ENCODE results near the gene TLCD2.
"Not testable (repeated sequence)": the region's sequence is repeated elsewhere in the genome, so short reads cannot be mapped to it uniquely, and the experiment has no call there.

Gene TLCD2, protein sequence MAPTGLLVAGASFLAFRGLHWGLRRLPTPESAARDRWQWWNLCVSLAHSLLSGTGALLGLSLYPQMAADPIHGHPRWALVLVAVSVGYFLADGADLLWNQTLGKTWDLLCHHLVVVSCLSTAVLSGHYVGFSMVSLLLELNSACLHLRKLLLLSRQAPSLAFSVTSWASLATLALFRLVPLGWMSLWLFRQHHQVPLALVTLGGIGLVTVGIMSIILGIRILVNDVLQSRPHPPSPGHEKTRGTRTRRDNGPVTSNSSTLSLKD

DNA sequence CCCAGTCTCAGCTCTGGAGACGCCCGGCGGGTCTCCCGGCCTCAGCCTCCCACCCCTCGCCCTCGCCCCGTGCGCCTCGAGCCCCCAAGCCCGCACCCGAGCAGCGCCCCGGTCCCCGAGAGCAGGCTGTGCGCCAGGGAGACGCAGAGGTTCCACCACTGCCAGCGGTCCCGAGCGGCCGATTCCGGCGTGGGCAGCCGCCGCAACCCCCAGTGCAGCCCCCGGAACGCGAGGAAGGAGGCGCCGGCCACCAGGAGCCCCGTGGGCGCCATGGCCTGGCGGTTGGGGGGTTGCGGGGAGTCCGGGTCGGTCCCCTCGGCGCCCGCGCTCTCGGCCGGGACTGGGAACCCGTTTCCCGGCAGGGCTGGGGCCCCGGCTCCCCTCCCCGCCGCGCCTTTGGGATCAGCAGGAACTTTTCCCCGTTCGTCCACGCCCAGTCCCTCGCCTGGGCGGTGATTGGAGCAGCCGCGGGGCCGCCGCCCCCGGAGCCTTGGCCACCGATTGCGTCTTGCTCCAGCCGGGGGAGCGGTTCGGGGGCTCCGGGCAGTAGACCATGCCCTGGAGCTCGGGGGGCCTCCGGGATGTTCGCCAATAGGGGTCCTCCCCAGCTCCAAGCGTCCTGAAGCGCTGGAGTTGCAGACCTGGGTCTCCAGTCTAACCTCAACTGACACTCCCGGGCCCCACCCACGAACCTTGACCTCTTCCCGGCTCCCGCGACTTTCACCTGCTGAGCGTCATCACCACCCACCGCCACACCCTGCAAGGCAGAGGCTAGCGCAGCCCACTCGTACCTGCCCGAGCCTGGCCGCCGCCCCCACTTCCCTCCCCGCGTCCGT is at the start of gene TLCD2:
TLCD2 (minus strand) TSS at position 407 of the 836 bp plus-strand sequence; CDS start at position 272, 135 bp downstream.
- DNase-seq (ENCODE audit: low spot score) = no peak

DNA sequence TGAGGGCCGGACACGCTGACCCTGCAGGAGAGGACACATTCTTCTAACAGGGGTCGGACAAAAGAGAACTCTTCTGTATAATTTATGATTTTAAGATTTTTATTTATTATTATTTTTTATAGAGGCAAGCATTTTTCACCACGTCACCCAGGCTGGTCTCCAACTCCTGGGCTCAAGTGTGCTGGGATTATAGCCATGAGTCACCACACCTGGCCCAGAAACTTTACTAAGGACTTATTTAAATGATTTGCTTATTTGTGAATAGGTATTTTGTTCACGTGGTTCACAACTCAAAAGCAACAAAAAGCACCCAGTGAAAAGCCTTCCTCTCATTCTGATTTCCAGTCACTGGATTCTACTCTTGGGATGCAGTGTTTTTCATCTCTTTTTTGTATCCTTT is 49.4 kb upstream of the TLCD2 start:
- DNase-seq (ENCODE audit: low spot score) = no peak

DNA sequence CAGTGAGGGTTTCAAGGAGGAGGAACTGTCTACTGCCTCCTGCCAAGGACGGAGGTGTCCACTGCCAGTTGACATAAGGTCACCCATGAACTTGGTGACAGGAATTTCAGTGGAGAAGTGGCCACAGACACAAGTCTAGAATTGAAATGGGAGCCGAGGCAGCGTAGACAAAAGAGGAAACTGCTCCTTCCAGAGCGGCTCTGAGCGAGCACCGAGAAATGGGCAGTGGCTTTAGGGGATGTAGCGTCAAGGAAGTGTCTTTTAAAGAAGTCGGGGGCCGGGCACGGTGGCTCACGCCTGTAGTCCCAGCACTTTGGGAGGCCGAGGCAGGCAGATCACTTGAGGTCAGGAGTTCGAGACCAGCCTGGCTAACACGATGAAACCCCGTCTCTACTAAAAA is 48.6 kb upstream of the TLCD2 start:
- no peak for DNase-seq (ENCODE audit: low spot score)

DNA sequence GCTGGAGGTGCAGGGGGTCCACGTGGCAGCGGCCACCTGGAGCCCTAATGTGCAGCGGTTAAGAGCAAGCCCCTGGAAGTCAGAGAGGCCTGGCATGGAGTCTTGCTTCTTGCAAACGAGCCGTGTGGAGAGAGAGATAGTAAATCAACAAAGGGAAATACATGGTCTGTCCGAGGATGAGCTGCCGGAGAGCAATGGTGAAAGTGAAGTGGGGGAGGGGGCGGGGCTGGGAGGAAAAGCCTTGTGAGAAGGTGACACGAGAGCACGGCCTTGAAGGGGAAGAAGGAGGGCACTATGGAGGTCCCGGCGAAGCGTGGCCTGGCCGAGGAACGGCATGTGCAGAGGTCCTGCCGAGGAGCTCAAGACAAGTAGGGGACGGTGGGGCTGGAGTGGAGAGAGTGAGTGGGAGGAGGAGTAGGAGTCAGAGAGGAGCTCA is 45.7 kb upstream of the TLCD2 start:
- no peak for DNase-seq (ENCODE audit: low spot score)

DNA sequence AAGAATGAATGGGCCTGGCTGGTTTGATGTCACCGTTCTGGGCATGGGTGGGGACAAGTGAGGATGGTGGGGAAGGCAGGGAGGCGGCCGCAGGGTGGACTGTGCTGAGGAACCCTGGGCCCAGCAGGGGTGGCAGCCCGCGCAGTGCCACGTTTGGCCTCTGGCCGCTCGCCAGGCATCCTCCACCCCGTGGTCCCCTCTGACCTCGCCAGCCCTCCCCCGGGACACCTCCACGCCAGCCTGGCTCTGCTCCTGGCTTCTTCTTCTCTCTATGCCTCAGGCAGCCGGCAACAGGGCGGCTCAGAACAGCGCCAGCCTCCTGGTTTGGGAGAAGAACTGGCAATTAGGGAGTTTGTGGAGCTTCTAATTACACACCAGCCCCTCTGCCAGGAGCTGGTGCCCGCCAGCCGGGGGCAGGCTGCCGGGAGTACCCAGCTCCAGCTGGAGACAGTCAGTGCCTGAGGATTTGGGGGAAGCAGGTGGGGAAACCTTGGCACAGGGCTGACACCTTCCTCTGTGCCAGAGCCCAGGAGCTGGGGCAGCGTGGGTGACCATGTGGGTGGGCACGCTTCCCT is 45.2 kb upstream of the TLCD2 start:
- no peak for DNase-seq (ENCODE audit: low spot score)

DNA sequence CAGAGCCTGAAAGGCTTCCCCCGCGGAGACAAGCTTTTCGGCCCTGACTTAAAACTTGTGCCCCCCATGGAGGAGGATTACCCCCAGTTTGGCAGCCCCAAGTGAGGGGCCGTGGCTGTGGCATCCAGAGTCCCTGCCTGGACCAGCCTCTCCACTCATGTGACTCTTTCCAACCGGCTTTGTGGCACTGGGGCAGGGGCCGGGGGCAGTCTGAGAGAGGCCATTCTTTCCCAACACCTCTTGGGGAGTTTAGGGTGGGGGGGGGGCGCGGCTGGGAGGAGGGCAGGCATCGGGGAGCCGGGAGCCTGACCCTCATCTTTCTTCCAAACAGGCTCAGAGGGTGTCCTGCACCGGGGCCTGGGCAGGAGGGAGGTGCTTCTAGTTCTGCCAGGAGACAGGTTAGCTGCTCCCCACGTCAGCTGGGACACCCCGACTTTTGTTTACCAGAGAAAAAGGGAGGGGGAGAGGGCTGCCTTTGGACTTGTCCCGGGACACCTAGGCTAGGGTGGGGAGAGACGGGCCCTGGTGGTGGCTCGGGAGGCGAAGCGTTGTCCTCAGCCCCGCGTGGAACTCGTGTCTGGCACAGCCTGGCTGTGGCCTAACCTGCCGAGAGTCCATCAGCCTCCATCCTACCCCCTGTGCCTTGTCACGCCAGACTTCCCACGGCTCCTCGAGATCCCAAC is 44.4 kb upstream of the TLCD2 start:
- DNase-seq (ENCODE audit: low spot score) = no peak

DNA sequence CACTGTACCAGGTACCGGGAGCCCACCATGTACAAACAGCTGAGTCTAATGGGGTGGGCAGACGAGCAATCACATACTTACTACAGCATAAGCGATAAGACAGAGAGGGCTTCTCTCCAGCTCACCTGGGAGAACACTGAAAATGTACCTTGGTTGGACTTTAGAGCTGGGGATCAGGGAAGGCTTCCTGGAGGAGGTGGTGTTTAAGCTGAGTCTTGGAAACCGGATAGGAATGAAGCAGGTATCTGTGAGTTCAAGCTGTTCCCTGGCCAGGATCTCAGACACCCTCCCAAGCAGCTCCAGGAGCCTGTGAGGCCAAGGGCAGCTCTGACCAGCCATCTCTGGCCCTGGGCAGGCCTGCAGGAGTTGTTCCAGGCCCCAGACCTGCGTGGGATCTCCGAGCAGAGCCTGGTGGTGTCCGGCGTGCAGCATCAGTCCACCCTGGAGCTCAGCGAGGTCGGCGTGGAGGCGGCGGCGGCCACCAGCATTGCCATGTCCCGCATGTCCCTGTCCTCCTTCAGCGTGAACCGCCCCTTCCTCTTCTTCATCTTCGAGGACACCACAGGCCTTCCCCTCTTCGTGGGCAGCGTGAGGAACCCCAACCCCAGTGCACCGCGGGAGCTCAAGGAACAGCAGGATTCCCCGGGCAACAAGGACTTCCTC is 43.7 kb upstream of the TLCD2 start:
- no peak for DNase-seq (ENCODE audit: low spot score)

DNA sequence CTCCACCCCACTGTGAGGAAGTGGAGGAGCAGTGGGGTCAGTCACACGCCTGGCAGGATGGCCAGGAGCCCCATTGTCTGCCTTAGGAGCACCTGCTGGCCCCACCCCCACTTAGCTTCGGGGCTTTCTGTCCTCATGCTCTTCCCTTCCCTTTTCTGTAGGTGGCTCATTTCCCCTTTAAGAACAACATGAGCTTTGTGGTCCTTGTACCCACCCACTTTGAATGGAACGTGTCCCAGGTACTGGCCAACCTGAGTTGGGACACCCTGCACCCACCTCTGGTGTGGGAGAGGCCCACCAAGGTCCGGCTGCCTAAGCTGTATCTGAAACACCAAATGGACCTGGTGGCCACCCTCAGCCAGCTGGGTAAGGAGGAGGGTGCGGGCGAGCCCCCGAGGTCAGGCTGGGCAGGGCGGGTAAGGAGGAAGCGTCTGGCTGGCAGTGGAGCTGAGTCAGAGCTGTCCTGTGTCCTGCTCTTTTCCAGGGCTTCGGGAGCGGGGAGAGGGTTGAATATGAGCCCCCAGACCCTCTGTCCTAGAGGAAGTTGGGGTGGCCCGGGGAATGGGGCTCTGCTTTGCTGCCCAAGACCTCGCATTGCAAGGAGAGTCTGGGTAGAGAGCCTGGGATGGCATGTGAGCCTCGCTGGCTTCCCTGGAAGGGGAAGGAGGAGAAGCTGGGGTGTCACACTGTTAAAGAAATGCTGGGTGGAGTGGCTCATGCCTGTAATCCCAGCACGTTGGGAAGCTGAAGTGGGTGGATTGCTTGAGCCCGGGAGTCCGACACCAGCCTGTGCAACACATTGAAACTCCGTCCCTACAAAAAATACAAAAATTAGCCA is 42.5 kb upstream of the TLCD2 start:
- DNase-seq (ENCODE audit: low spot score) = no peak

DNA sequence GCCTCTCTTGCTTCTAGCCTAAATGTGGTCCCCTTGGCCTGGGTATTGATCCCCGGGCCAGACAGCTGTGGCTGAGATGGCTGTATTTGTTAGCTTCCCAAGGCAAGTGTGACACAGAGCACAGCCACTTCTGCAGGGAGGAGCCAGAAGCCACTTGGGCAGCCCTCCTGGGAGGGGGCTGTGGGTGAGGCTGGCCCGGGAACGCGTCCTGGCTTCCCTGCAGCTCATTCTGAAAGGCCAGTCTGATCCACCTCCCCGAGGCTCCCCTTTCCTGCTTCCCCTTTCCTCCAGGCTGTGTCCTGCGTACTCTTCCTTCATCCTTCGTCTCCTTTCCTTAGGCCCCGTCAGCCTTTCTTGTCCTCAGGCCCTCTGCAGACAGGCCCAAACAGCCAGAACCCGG is 40.5 kb upstream of the TLCD2 start:
- no peak for DNase-seq (ENCODE audit: low spot score)

DNA sequence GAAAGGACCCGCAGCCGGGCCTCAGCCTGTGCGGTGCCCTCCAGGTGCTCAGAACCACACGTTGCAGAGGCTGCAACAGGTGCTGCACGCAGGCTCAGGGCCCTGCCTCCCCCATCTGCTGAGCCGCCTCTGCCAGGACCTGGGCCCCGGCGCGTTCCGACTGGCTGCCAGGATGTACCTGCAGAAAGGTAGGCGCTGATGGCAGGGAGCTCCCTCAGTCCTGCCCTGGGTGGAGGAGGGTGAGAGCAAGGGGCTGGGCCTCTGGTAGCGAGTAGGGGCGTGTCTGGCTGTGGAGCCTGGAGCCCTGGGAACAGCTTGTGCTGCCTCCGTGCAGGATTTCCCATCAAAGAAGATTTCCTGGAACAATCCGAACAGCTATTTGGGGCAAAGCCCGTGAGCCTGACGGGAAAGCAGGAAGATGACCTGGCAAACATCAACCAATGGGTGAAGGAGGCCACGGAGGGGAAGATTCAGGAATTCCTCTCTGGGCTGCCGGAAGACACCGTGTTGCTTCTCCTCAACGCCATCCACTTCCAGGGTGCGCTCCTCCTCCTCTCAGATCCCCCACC is 36.9 kb upstream of the TLCD2 start:
- no peak for DNase-seq (ENCODE audit: low spot score)

DNA sequence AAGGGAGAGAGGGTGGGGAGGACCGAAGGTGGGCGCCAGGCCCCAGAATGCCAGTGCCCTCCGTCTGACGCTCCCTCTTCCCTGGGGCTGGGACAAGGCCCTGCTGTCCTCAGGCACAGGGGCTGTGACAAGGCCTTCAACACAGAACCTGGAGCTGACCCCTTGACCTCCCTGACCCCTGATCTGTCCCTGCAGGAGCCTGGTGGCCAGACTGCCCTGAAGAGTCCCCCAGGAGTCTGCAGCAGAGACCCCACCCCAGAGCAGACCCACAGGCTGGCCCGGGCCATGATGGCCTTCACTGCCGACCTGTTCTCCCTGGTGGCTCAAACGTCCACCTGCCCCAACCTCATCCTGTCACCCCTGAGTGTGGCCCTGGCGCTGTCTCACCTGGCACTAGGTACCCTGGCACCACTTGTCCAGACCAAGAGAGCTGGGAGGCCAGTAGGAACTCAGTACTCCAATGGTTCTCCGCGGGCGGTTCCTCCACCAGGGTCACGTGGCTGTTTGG is 35.4 kb upstream of the TLCD2 start:
- DNase-seq (ENCODE audit: low spot score) = no peak

DNA sequence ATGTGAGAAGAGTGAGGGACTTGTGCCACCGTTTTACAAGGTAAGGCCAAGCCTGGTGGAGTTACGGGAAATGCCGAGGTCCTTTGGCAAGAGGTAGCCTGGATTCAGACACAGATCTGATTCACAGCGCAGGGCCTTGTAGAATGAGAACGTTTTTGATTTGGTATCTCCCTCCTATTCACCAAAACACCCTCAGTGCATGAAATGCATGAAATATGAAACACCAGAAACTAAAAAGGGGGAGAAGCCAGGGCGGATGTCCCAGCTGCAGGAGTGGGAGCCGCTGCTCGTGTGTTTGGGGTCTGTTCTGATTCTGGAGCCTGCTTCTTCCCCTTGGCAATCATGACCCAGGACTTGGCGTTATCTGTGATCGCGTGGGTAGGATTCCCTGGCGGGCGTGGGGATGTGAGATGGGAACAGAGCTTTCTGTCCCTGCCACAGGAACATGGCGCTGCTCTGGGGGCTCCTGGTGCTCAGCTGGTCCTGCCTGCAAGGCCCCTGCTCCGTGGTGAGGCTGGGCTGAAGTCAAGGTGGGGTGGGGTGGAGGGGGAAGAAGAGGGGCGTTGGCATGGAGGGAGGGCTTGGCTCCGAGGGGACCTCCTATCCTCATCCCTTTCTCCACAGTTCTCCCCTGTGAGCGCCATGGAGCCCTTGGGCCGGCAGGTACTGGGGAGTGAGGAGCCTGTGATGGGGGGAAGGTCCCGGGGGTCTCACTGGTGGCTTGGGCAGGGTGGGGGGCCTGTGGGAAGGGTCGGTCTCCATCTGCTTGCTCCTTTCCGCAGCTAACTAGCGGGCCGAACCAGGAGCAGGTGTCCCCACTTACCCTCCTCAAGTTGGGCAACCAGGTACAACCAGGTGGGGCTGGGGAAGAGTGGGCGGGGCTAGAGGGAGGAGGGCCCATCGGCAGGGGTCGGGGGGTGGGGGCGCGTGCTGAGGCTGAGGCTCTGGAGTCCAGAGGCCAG is 34.7 kb upstream of the TLCD2 start:
- no peak for DNase-seq (ENCODE audit: low spot score)

DNA sequence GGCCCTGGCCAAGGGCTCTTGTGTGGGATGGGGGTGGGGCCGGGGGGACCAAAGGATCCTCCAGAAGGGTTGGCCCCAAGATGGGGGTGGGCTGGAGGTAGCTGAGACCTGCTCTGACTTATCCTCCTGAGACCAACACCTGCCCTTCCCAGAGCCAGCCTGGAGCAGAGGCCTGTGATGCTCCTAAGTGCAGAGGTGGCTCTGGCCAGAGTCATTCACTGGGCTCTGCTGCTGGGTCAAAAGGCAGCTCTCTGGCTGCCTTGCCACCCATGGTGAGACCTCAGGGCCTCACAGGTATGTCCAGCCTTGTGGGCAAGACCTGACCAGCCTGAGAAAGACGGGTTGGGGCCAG is 32.9 kb upstream of the TLCD2 start:
- no peak for DNase-seq (ENCODE audit: low spot score)

DNA sequence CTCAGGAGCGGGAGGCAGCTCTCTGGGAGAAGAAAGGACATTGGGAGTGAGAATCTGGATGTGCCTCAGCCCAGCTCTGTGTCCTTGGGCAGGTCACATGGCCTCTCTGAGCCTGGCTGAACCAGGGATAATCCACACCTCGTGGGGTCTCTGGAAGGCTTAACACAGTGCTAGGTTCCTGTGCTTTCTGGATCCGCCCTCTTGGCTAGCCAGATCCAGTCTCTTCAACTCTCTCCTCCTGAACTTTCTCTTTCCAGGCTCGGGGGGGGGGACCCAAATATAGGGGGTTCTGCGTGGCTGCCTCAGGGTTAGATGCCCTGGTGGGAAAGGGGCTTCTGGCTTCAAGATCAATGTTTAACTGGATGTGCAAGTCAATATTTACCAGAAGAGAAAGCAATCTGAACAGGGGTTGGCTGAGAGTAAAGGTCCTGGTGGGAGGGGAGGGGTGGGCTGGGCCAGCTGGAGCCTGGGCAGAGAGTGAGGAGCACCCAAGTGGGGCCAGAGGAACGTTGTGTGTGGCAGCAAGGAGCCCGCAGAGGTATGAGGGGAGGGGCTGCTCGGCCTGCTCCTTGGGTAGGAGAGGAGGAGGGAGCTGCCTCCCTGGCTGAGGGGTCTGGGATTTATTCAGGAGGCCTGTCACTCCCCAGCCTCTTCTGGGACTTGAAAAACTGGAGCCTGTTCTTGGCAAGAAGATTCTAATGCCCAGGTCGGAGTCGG is 32.4 kb upstream of the TLCD2 start, which contains the start of gene SERPINF2:
SERPINF2 (plus strand) TSS at position 501 of the 717 bp plus-strand sequence. CDS start 2,125 bp downstream, outside the sequence.
- DNase-seq (ENCODE audit: low spot score) = no peak

DNA sequence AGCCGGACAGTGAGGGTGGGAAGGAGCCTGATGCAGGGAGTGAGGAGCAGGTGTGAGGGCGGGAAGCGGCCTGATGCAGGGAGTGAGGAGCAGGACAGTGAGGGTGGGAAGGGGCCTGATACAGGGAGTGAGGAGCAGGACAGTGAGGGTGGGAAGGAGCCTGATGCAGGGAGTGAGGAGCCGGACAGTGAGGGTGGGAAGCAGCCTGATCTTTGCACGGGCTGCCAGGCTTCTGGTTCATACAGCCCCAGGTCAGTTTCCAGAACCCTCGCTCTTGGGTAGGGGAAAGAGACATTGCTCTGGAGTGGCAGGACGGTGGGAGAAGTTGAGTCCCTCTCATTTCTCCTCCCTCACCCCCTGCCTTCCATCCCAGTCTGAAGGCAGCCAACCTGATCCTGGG is 31.7 kb upstream of the TLCD2 start:
- not testable (repeated sequence) for DNase-seq (ENCODE audit: low spot score)

DNA sequence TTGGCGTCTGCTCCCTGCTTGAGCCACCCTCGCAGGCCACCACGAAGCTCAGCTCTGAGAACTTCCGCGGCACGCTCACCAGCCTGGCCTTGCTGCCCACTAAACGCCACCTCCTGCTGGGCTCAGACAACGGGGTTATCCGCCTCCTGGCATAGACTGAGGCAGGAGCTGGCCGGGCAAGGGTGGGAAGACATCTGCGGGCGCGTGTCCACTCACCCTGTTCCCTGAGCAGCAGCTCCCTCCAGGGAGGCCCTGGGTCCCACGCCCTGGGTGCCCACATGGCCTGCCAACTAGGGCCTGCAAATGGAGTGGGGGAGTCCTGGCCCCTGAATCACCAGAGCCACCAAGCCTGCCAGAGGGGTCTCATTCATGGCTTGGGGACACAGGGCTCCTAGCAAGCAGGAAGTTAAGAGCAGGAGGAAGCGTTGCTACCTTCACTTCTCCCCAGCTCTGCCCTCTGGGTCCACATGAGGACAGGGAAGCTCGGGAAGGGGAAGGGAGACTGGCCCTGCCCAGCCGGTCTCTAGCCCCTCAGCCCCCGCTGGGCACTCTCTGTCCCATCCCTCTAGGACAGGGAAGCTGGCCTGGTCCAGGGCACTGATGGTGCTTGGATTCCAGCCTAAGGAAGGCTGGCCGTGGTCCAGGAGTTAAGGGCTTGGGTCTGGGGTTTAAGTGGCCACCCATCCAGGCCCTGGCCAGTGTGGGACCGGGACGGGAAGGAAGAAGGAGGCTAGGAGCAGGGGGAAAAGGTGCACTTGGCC is 27.5 kb upstream of the TLCD2 start:
- no peak for DNase-seq (ENCODE audit: low spot score)

DNA sequence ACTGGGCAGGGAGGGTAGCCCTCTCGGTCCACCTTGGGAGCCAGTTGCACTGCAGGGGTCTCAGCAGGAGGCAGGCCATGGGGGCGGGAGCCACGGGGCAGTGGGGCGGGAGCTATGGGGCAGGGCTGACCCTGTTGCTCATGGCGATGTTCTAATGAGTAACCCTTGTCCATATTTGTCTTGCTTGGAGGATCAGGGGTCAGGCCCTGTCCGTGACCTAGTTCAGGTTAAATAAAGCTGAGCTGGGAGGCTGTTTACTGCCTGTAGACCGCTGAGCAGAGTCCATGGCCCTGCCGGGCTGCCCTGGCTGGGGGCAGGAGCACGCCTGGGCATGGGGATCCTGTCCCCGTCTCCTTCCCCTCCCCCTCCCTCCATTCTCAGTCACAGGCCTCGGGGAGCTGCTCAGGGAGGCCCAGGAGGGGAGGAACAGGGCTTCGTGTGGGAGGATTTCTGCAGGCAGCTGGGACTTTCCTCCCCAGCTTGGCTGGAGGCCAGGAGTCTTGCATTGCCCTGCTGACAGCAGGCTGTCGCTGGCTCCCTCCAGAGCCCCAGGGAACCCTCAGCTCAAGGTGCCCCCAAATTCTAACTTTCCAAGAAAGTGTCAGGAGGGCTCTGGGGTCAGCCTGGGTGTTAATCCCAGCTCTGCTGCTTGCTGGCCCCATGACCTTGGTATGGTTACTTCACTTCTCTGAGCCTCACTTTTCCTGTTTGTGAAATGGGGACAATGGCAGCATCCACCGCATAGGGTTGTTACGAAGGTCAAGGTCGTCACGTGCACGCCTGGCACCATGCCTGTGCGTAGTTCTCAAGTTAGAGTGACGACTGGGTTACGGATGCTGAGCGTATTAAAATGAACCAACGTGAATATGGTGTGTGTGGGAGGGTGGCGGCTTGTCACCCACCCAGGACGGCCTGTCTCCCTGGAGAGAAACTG is 26.4 kb upstream of the TLCD2 start:
- DNase-seq (ENCODE audit: low spot score) = no peak
